ENCODE data around the gene CIDEC.
A peak's percentile ranks its signal among the peaks of the same experiment; 100 is the strongest.

The CIDEC gene, protein sequence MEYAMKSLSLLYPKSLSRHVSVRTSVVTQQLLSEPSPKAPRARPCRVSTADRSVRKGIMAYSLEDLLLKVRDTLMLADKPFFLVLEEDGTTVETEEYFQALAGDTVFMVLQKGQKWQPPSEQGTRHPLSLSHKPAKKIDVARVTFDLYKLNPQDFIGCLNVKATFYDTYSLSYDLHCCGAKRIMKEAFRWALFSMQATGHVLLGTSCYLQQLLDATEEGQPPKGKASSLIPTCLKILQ

DNA sequence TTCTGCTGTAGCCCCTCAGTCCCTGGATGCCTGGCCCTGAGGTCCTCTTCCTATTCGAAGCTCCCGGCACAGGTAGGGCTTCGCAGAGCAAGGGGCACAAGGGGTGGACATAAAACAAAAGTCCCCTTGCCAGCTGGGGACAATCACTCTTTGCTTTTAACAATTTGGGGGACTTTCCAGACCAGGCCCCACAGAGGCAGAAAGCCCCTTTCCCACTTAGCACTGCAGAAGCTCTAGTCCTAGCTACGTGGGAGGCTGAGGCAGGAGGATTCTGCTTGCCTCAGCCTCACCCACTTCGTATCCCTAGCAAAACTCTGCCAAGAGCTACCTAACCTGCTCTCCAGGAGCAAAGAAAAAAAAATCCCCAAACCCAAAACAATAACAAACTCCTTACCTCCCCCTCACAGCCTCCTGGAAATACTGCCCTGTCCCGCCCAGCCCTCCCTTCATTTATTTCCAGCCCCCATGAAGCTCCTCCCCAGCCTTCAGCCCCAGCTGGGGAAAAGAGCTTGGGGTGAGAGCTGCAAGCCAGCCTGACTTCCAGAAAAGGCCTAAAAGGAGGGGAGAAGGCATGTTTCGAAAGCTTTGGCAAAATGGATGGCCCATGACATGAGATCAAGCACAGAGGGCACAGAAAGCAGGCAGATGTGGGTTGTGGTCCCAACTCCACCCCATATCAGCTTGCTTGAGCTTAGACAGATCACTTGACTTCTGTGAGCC lies at the start of gene CIDEC:
CIDEC (minus strand) TSS at position 424 of the 720 bp plus-strand sequence. CDS start 1,767 bp downstream, outside the sequence.
- no peak for DNase-seq (ENCODE audit: low read depth)

DNA sequence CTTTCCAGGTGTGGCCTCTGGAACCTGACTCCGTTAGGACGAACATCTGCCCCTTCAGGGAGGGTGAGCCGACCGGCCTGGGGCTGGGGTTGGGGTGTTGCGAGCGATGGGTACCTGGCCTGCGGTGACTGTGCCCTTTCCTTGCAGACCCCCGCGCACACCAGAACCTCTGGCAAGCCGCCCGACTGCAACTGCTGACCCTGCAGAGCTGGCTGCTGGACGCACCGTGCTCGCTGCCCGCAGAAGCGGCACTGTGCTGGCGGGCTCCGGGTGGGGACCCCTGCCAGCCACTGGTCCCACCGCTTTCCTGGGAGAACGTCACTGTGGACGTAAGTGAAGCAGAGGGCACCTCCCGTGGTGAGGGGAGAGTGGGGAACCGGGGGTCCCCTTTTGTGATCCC lies 48.1 kb upstream of the CIDEC start:
- DNase-seq (ENCODE audit: low read depth), result no peak

DNA sequence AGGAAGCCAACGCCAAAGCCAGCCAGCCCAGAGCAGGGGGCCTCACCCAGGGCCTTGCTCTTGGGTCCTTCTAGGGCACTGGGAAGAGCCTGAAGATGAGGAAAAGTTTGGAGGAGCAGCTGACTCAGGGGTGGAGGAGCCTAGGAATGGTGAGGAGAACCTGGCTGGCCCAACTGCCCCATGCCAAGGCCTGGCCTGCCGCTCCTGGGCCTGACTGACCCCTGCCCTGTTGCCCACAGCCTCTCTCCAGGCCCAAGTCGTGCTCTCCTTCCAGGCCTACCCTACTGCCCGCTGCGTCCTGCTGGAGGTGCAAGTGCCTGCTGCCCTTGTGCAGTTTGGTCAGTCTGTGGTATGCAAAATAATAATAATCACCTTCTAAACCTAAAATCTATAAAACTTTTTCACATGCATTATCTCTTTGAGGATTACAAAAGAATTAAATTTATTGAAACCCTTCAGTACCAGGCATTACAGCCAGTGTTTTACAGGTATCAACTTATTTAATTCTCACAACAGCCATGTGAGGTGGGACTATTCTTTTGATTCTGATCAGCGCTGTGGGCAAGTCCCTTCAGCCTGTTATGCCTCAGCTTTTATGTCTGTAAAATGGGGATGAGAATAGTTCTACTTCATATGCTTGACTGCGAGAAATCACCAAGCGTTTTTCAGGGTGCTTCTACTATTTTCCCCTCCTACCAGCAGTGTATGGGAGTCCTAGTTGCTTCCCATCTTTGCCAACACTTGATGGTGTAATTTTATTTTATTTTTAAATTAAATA lies 38.4 kb upstream of the CIDEC start:
- DNase-seq (ENCODE audit: low read depth), result no peak

DNA sequence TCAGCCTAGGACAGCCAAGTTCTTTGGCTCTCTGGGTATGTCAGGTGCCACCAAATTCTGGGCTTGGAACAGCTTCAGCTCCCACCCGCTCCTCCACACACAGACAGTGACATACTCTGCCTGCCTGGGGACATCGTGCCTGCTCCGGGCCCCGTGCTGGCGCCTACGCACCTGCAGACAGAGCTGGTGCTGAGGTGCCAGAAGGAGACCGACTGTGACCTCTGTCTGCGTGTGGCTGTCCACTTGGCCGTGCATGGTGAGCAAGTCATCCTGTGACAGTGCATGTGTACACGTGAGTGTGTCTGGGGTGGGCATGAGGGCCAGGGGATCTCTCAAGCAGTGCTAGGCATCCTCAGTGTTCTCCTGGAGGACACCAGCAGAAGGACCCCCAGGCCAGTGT lies 37.8 kb upstream of the CIDEC start:
- no peak for DNase-seq (ENCODE audit: low read depth)

DNA sequence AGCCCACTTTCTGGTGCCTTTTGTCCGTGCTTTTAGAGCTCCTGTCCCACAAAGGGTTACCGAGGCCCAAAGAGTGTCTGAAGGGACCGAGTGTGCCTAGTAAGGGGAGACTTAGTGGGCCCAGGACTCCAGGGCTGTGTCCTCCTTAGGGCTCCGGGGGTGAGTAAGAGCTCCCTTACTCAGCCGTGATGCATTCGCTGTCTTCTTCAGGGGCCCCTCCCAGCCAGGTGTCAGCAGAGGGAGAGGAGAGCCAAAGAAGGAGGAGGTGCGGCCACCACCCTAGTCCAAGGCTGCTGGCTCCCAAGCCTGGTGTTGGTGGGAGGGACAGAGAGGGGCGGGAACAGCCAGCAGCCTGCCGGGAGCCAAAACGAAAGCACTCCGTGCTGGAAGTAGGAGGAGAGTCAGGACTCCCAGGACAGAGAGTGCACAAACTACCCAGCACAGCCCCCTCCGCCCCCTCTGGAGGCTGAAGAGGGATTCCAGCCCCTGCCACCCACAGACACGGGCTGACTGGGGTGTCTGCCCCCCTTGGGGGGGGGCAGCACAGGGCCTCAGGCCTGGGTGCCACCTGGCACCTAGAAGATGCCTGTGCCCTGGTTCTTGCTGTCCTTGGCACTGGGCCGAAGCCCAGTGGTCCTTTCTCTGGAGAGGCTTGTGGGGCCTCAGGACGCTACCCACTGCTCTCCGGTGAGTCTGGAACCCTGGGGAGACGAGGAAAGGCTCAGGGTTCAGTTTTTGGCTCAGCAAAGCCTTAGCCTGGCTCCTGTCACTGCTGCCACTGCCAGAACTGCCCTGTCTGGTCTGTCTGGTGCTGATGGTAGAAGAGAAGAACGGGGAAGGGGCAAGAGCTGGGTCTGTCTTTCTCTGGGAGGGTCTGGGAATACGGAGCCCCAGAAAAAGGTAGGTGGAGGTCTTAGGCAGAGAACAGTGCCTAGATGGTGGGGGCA lies 37.0 kb upstream of the CIDEC start, which contains the start of gene IL17RC:
IL17RC (plus strand) TSS at position 365 of the 947 bp plus-strand sequence; CDS start at position 583, 218 bp downstream.
- DNase-seq (ENCODE audit: low read depth), result peak; percentile 53

DNA sequence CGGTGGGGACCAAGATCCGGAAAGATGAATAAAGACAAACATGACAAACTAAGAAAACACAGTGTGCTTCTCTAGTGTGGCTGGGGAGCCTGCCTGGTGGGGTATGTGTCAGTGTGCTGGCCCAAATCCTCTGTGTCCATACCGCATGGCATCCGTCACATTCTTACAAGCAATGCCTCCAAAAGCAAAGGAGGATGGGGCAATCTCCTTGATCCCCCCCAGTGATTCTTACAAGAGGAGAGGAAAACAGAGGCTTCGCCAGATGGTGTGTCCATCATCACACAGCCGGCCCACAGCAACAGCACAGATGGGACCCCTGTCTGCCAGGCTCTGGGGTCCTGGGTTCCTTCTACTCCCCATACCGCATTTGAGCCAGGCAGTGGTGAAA lies 36.3 kb upstream of the CIDEC start:
- no peak for DNase-seq (ENCODE audit: low read depth)

DNA sequence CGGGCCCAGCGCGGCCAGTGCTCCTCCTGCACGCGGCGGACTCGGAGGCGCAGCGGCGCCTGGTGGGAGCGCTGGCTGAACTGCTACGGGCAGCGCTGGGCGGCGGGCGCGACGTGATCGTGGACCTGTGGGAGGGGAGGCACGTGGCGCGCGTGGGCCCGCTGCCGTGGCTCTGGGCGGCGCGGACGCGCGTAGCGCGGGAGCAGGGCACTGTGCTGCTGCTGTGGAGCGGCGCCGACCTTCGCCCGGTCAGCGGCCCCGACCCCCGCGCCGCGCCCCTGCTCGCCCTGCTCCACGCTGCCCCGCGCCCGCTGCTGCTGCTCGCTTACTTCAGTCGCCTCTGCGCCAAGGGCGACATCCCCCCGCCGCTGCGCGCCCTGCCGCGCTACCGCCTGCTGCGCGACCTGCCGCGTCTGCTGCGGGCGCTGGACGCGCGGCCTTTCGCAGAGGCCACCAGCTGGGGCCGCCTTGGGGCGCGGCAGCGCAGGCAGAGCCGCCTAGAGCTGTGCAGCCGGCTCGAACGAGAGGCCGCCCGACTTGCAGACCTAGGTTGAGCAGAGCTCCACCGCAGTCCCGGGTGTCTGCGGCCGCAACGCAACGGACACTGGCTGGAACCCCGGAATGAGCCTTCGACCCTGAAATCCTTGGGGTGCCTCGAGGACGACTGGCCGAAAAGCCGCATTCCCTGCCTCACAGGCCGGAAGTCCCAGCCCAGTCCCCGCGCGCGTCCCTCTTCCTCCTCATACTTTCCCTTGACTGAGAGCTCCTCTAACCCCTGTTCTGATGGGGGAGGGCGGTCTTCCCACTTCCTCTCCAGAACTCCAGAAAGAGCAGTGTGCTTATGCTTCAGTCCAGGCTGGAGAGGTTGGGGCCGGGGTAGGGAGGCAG lies 35.4 kb upstream of the CIDEC start:
- DNase-seq (ENCODE audit: low read depth), result peak; percentile 46

DNA sequence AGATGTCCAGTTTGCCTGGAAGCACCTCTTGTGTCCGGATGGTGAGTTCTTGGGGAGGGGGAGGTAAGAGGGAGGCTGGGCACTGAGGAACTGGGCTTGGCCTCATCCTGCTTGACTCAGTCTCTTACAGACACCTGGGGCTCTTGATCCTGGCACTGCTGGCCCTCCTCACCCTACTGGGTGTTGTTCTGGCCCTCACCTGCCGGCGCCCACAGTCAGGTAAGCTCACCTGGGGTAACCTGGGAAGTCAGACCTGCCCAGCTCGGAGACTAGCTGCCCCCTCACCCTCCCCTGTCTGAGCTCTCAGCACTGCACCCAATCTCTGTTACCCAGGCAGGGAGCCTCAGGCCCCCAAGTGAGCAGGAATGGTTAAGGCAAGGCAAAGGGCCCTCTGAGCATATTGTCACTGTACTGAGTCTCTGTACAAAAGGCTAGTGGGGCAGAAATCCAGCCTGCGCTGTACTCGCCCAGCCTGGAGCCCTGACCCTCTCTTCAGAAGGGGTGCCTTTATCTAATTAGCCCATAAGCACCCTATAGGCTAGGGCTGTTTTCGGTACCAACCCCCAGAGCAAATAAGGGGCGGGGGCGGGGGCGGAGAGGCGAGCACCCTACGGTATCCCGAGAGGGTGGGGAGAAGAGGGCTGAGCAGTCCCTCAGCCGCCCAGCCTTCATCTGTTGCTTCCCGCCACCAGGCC lies 34.7 kb upstream of the CIDEC start:
- DNase-seq (ENCODE audit: low read depth), result no peak

DNA sequence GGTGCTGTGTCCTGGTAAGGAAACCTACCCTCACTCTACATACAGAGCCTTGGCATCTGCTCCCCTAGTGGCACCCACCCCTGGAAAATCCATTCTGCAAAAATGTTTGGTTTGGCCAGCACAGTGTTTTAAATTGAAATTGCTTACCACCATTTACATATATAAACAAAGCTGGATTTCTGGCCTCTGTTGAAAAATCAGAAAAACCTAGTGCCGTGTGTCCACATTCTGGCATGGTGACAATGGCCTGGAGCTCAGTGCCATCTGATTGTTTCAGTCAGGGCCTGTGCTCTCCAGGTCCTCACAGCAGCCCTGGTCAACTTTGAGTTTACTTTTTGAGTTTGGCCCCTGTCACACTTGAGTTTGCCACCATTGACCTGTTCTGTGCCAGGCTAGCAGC lies 34.0 kb upstream of the CIDEC start:
- no peak for DNase-seq (ENCODE audit: low read depth)

DNA sequence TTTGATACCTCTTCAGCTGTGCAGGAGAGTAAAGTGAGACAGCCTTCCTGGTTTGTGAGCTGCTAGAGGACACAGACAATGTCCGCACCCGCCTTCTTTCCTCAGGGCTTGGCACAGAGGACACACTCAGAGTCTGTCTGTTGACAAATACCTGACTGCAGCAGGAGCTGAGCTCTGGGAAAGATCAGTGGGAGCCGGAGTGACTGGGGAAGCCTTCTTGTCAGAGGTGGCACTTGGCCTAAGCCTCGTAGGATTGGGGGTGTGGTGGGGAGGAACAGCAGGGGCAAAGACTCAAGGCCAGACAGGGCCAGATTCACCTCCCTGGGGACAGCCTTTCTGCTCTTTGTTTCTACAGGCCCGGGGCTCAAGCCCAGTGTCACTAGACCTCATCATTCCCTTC lies 33.5 kb upstream of the CIDEC start:
- no peak for DNase-seq (ENCODE audit: low read depth)

DNA sequence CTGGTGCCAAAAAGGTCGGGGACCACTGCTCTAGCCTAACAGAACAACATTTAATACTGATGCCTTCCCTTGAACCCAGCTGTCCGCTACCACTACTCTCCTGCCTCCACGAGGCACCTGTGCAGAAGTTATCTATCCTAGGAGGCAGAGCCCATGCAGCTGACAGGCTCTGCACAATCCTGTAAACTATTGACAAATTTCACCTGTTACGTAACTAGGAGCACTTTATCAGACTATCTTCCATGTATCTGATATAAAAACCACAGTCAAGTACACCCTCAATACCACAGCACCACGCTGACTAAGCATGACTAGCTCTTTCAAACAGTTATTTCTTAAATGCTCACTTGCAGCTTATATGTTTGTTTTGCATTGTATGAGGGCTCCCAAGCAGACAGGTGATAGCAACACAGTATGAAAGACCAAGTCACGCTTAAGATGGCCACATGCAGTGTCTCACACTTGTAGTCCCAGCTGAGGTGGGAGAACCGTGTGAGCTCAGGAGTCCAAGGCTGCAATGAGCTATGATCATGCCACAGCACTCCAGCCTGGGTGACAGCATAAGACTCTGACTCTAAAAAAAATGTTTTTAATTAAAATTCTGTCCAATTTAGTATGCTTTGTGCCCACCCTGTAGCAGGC lies 32.4 kb upstream of the CIDEC start:
- no peak for DNase-seq (ENCODE audit: low read depth)

DNA sequence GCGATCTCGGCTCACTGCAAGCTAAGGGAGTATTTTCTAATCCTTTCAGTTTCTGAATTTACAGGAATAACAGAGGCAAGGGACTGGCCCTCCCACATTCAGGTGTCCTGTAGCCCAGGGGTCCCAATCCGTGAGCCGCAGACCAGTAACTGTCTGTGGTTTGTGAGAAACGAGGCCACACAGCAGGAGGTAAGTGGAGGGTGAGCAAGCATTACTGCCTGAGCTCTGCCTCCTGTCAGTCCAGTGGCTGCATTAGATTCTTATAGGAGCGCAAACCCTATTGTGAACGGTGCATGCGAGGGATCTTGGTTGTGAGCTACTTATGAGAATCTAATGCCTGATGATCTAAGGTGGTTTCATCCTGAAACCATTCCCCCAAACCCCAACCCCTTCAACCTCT lies 31.8 kb upstream of the CIDEC start:
- DNase-seq (ENCODE audit: low read depth), result no peak

DNA sequence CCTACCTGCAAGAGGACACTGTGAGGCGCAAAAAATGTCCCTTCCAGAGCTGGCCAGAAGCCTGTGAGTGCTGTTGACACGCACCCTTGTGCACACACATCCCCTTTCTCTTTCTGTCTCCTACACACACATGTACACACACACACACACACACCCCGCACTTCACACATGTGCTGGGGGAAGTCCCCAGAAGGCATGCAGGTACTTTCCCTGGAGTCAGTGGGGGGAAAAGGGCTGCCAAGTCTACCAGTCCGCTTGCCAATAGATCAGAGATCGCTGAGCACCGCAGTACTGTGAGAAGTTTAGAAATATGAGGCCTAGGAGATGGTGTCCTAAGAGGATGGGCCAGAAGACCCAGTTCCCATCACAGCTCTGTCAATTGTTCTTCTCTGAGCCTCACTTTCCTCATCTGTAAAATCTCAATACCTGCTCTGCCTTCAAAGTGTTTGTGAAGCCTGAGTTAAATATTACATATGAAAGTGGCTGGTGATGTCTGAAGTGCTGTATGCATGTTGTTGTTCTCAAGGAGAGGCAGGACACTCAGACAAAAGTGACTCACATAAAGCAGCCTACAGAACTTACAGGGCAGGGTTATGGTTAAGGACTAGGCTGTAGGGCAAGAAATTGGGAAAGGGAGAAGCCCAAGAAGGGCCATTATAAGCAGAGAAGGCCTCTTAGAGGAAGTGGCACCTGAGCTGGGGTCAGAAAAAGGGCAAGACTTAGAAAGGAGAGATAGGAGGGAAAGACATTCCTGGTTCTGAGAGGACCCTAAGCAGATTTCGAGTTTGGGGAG lies 29.4 kb upstream of the CIDEC start:
- DNase-seq (ENCODE audit: low read depth), result no peak

DNA sequence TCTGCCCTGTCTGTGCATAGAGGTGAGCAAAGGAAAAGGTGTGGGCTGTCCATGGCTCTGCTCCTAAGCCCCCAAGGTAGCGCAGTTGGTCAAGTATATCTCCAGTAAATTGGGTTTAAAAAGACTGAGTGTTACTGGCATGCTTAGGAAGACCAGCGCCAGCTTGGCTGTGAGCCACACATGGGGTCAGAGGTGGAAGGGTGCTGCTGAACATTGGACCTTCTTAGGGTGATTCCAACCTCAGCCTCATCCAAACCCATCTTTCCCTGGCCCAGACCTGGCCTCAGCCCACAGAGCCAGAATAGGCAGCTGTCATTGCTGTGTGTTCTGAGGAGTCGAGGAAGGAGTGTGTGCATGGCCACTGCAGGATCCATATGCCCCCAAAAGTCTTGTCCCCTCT lies 28.2 kb upstream of the CIDEC start:
- DNase-seq (ENCODE audit: low read depth), result no peak

DNA sequence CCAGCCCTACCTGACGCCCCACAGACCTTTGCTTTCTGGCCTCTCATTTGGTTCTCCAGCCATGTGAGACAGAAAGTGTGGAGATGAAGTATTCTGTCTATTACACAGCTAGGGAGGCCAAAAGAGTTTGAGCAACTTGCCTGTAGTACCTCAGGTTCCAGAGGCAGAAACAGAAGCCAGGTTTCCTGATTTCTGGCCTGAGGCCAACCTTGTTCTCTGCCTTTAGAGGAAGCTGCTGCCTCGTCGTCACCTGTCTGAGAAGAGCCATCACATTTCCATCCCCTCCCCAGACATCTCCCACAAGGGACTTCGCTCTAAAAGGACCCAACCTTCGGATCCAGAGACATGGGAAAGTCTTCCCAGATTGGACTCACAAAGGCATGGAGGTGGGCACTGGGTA lies 26.4 kb upstream of the CIDEC start:
- DNase-seq (ENCODE audit: low read depth), result no peak

DNA sequence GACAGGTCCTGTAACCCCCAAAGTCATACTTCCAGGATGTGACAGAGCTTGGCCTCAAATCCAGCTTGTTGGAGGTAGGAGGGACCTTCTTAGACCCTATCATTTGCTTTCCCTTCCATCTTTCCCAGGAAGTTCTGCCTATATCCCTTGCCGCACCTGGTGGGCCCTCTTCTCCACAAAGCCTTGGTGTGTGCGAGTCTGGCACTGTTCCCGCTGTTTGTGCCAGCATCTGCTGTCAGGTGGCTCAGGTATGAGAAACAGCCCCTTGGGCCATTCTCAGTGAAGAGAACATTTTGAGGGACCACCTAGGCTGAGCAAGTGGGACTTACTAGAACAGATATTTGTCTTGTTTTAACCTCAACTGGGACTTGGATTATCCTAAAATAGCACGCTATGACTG lies 23.9 kb upstream of the CIDEC start:
- no peak for DNase-seq (ENCODE audit: low read depth)

DNA sequence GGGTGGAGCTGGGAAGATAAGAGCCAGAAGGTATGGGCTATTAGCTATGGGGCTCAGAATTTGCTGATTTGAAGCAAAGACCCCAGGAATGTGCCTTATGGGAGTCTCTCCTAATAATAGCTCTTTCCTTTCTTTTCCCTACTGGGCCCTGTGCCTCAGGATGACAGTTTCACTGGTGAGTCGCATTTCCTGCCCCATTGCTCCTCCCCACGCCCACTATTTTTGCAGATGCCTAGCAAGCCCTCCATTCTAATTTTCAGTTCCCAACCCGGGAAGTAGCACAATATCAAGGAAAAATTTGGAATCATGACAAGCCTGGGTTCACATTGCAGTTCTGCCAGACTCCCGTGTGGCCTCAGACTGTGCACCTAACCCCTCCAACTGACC lies 23.2 kb upstream of the CIDEC start:
- DNase-seq (ENCODE audit: low read depth), result no peak

DNA sequence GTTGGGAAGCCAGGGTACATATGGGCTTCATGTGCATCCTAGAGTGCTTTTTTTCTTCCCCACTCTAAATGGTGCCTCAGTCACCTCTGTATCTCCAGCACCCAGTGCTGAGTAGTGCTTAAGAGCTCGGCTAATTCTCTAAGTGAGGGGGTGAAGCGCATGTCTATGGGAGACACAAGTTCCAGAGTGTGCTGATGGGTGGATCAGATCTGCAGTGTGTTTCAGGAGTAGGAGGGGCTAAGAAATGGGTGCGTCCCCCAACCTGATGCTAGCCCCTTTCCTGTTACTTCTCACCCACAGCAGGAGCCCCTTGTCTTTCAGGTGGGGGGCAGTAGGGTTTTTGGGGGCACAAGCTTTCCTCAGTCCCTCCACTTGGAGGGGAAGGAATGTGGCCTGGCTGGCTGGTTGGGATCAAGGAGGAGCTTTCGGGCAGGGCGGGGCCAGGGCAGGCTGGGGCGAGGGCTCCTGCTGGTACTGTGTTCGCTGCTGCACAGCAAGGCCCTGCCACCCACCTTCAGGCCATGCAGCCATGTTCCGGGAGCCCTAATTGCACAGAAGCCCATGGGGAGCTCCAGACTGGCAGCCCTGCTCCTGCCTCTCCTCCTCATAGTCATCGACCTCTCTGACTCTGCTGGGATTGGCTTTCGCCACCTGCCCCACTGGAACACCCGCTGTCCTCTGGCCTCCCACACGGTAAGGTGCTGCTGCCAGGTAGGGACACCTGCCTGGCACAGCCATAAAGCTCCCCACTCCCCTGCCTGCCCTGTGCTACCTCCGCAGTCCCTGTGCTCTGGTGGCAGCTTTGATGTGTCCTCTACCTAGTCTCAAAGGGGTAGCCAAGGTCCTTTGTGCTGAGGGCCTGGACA lies 22.6 kb upstream of the CIDEC start, which contains the start of gene IL17RE:
IL17RE (plus strand) TSS at position 477 of the 866 bp plus-strand sequence; CDS start at position 562, 85 bp downstream.
- DNase-seq (ENCODE audit: low read depth), result no peak
